Fibroblast of lung (primary cell): Measurements from ENCODE around the gene SUPT5H.

Source experiments
- CTCF ChIP-seq, 2 donors: IDR thresholded peaks in 1 of 2; conservative IDR thresholded peaks in 1 of 2; 1 replicate in 1 of 2; 2 replicates in 1 of 2; pipeline ENCODE4 v1.5.1; 2011 to 2012; ENCODE audit warnings: low read length in 2 of 2, control low read depth in 1 of 2, inconsistent platforms in 1 of 2, low read depth in 1 of 2, mild to moderate bottlenecking in 1 of 2
- EZH2 ChIP-seq: IDR thresholded peaks from 2 replicates; pipeline ENCODE4 v1.5.1; 2012; ENCODE audit warnings: low read length, control low read depth, mild to moderate bottlenecking; ENCODE audit errors: missing control alignments

DNA sequence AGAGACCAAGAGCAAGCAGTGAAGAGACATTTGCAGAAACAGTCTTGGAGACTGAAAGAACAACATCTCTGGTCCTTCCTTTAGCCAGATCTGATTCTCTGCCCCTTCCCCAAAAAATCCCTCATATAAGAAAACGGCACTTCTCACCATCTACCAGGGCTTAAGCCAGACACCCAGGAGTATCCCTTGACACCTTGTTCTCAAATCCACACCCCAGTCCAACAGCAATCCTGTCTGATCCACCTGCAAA is 34.6 kb upstream of the SUPT5H start:
- TF ChIP-seq CTCF (conservative IDR thresholded peaks at IDR 0.05 in 1 of 2, IDR thresholded peaks at IDR 0.05 in 1 of 2; ENCODE audit: low read depth in 1 of 2, low read length in 2 of 2) (no peak), EZH2 (no peak)
